ENCODE data around the gene TMEM115.

GRCh38 chr3:50365080-50365841 lies 5.9 kb upstream of the TMEM115 start:
- no peak for TF ChIP-seq POLR2A (IDR thresholded peaks at IDR 0.05; ENCODE audit: low read depth, low read length)
- TF ChIP-seq CTCF (IDR thresholded peaks at IDR 0.05; ENCODE audit: extremely low read depth in 1 of 2, insufficient read depth in 1 of 2, low read depth in 1 of 2, low read length in 2 of 2) = no peak
- TF ChIP-seq POLR2AphosphoS5 (IDR thresholded peaks at IDR 0.05; ENCODE audit: insufficient read depth, low read depth, low read length) = peak; percentile 41
- no peak for TF ChIP-seq EZH2 (IDR thresholded peaks at IDR 0.05; ENCODE audit: borderline replicate concordance, low read depth, low read length, severe bottlenecking)
- no peak for TF ChIP-seq MYC (IDR thresholded peaks at IDR 0.05; ENCODE audit: low read depth, low read length)
